HG03103 (cell line): Measurements from ENCODE around the gene DTD1.
"Not testable (repeated sequence)": the region's sequence is repeated elsewhere in the genome, so short reads cannot be mapped to it uniquely, and the experiment has no call there.

Experiments used
- ATAC-seq: cut with Tn5 transposase; IDR thresholded peaks from one replicate; pipeline ENCODE4 v1.9.1; 2021; ENCODE audit warnings: low read depth; ENCODE audit not compliant: unreplicated experiment

The DTD1 gene

DNA sequence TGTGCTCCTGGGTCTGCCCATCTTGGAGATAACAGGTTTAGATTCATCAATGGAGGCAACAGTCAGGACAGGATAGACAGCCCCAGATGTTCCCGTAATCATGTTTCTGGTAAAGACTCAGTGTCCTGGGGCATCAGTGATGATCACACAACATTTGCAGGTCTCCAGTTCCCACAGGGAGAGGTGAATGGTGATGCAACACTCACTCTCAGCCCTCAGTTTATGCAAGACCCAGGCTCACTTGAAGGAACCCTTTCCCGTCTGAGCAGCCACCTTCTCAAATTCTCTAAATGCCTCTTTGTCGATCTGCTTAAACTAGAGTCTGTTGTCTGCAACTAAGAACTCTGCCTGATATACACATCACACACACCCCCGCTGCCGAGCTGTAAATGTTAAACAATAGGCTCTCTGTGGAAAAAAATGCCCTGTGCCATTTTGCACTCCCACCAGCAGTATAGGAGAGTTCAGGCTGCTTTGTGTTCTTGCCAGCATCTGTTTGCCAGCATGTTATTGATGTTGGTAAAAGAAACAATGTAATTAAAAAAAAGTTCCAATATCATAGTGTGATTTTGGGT, 195.6 kb downstream of the DTD1 start:
- no peak for ATAC-seq

- not testable (repeated sequence) for ATAC-seq
These were observed 199.2 kb downstream of the DTD1 start for GRCh38 chr20:18787046-18787445.

GRCh38 chr20:18788021-18788420, 200.2 kb downstream of the DTD1 start:
- ATAC-seq, result no peak

- no peak for ATAC-seq
These were observed 202.9 kb downstream of the DTD1 start for GRCh38 chr20:18790787-18791186.

DNA sequence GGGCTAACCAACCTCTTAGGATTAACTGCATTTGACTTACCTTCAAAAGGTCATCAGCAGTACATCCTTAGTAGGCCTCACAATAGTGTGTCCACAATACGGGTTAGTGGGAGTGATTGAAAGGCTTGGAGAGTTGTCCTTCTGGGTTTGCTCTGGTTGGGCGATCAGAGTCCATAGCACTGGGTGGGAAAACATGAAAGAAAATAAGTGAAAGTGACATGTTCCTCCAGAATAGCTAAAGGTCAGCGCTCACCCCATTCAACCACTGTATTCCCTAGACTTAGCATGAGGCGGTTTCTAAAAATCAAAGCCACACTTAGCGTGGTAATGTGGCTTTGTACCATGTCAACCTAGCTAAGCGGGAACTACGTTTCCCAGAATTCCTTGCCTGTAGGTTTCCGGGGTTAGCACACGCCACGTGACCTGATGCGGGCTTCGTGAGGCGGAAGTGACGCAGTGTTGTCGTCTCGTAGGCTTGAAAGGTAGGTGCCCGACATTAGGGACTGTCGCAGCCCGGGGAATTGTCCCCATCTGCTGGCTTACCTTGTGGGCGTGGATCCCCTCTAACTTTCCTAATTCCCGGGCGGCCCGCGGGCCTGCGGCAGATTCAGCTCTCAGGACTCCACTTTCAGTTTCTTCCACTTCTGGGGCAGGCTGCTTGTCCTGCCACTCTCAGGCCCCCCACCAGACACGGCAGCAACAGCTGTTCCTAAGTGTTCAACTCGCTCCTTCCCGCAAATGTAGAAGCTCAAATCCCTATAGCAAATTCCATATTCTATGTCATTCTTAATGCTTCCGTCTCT, 206.0 kb downstream of the DTD1 start:
- ATAC-seq, result peak; percentile 99

GRCh38 chr20:18794428-18794787, 206.6 kb downstream of the DTD1 start:
- no peak for ATAC-seq

- no peak for ATAC-seq
These were observed 207.5 kb downstream of the DTD1 start for GRCh38 chr20:18795366-18795765.

- ATAC-seq, result no peak
These were observed 208.5 kb downstream of the DTD1 start for GRCh38 chr20:18796282-18796833.

DNA sequence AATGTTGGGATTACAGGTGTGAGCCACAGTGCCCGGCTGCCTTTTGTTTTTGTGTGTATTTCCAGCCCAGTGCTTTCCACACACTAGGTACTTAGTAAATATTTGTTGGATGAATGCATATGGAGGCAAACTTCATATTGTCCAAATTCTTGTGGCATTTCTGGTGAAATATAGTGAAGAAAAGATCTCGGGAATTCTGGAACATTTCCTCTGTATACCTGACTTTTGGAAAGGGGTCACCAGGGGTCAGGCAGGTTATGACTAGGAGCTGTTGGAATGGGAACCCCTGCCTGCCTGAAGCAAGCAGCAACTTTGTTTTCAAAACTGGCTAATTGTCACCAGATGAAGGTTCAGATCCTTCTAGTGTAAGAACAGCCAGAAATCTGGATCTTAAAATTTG, 213.7 kb downstream of the DTD1 start:
- ATAC-seq, result no peak

GRCh38 chr20:18802012-18802634, 214.3 kb downstream of the DTD1 start:
- peak; percentile 52 for ATAC-seq

DNA sequence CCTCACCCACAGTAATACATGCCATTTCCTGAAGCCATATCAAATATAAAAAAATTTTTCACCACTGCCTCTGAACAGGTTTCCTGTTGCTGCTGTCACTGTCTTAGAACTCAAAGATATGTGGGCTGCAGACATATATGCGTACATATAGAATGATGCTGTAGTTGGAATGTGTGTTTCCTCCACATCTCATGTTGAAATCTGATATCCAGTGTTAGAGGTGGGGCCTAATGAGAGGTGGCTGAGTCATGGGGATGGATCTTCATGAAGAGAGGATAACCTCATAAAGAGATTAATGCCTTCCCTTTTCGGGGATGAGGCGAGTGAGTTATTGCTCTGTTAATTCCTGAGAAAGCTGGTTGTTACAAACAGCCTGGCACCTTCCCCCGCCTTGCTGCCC, 218.0 kb downstream of the DTD1 start:
- ATAC-seq, result no peak

GRCh38 chr20:18808712-18809111, 220.9 kb downstream of the DTD1 start:
- ATAC-seq, result no peak

GRCh38 chr20:18811186-18811585, 223.3 kb downstream of the DTD1 start:
- ATAC-seq, result no peak

GRCh38 chr20:18811904-18812303, 224.1 kb downstream of the DTD1 start:
- no peak for ATAC-seq

DNA sequence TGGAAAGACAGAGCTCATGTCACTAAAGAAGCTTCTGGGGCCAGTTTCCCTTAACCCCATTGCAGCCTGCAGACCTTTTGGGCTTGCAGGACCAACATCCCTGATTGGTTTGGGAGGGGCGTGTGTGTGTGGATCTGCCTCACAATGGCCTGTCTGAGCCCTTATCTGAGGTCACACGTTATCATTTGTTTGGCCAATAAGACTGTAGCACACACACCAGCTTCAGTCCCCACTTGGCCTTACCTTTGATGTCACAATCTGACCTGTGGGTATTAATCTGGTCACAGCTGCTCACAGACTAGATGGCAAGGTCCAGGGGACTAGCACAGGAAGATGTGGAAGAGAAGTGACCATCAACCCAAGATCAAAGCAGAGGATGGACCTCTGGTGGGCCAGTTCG, 225.6 kb downstream of the DTD1 start, which contains the start of gene SCP2D1:
Gene SCP2D1 (plus strand): TSS at position 301 of the 400 bp plus-strand sequence. CDS start 33 bp downstream, at position 334.
- ATAC-seq, result no peak

DNA sequence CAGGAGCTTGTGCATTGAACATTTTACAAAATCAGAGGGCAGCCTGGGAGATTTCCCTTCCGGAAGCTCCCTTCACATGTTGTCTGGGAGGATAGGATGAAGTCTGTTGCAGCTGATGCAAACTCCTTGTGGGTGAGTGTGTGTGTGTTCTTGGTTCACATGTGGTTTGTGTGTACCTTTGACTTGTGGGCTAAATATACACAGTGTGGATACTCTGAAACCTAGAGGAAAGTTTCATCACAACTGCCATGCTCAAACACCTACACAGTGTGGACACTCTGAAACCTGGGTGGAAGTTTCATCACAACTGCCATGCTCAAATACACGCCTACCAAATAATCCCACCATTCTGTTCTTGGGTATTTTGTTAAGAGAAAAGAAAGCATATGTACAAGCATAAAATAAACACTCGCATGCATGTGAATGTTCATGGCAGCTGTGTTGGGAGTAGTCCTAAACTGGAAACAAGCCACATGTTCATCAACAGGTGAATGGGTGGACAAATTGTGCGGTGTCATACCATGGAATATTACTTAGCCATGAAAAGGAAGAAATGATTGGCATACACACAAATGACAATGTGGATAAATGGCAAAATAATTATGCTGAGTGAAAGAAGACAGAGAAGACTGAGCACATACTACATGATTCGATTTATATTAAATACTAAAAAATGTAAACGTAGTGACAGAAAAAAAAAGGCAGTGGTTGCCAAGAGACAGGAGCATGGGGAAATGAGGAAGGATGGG, 227.5 kb downstream of the DTD1 start:
- no peak for ATAC-seq
